Measurements from ENCODE around the gene CARM1. TPM values are rescaled to one million over a fixed set of nuclear protein-coding genes. Genes with fewer than 3 reads are reported as not detected.
"Not testable (repeated sequence)": the region's sequence is repeated elsewhere in the genome, so short reads cannot be mapped to it uniquely, and the experiment has no call there.

The CARM1 gene
- total RNA-seq, 2 donors from 2014 or later: 22.9 to 24.3 TPM

DNA sequence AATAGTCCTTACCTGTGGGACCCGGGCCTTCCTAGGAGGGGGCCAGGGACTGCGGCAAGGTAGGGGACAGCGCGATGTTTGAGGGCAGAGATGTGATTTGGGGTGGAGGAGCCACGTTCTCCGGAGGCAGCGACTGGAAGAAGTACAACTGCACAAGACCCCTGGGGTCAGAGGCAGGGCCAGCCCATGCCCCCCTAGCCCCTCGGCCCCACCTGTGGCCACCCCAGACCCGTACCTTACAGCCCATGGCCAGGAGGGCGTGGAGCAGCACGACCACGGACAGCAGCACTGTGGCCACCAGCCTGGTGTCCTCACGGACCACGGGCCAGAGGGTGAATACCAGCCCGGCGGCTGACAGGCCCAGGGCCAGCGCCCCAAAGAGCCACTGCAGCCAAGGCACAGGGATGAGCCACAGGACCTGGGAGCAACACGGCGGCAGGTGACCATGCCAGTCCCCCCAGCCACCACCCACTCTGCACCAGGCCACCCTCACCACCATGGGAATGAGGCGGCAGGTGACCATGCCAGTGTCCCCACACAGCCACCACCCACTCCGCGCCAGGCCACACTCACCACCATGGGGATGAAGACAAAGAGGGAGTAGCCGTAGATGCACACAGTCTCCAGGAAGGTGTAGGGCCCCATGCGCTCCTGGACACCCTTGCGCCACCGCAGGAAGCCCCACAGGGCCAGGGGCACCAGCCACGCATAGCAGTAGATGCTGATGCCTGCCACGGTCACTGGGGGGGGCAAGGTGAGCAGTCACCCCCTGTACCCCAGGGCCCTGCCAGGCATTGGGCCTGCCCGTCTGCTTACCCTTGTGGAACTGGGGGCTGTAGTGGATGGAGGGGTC is 52.1 kb downstream of the CARM1 start:
- Mint-ChIP-seq H3K4me1 (peaks cover 8% of the 10 kb centered on the region), H3K27ac (no peak overlapping the region), H3K36me3 (ENCODE audit: low read depth) (no peaks in the 10 kb centered on the region), H3K4me3 (peak overlapping the region; percentile 39), H3K27me3 (no peaks in the 10 kb centered on the region)
- ATAC-seq: no peak
- no peak for DNase-seq
- H3K9me3 ChIP-seq (ENCODE audit: control insufficient read depth, low read length, poor library complexity, severe bottlenecking): no peaks in the 10 kb centered on the region

DNA sequence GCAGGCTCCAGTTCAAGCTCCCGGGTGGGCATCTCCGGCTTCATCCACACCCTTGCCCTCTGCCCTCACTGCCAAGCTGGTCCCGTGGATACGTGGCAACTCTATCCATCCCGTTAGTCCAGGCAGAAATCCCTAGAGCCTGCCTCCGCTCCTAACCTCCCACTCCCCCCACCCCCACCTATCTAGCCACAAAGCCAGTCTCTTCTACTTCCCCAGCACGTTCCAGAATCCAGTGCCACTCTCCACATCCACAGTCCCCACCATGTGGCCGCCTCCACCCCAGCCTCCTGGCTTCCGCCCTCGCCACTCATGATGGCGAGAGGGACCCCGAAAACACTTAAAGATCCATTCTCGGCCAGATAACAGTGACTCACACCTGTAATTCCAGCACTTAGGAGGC is 53.2 kb downstream of the CARM1 start:
- H3K4me1 Mint-ChIP-seq: peaks cover 11% of the 10 kb centered on the region
- H3K27ac Mint-ChIP-seq: peak overlapping the region; percentile 32
- no peaks in the 10 kb centered on the region for H3K9me3 ChIP-seq (ENCODE audit: control insufficient read depth, low read length, poor library complexity, severe bottlenecking)
- ATAC-seq (no peak), DNase-seq (no peak)
- H3K27me3 Mint-ChIP-seq: no peaks in the 10 kb centered on the region
- no peaks in the 10 kb centered on the region for H3K36me3 Mint-ChIP-seq (ENCODE audit: low read depth)
- no peak overlapping the region for H3K4me3 Mint-ChIP-seq

DNA sequence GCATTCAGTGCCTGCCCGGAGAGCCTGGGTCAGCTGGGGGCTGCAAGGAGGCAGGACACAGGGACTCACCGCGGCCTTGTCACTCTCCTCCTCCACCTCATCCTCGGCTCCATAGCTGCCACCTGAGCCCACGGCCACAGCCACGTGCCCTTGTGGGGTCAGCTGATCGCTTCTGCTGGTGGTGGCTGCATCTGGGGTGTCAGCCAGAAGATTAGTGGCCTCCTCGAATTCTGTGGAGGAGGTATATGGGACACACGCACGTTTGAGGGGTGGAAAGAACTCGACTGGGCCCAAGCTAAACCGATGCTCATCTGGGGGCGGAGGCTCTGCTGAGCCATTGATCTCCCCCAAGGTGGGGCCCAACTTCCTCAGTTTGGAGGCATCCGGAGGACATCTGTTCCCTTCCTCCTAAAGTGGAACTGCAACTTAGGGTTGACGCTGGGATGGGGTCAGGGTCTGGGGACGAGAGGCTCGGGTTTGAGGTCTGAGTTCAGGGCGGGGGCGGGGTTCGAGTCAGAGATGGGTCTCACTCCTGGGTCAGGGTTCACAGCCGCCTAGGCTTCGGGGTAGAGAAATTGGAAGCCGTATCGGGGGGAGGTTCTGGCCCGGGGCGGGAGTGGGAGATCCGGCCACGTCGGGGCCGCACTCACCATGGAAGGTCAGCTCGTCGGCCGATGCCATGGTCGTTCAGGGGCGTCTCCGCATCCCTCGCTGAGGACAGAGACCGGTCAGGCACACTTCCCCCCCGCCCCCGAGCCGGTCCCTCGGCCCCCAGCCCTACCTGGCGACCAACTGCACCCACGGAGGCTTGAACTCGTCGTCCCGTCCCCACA is 56.6 kb downstream of the CARM1 start:
- Mint-ChIP-seq H3K27me3 (no peaks in the 10 kb centered on the region), H3K36me3 (ENCODE audit: low read depth) (no peaks in the 10 kb centered on the region), H3K4me1 (peaks cover 11% of the 10 kb centered on the region), H3K4me3 (peak overlapping the region; percentile 94), H3K27ac (peak overlapping the region; percentile 85)
- ATAC-seq (no peak), DNase-seq (no peak)
- H3K9me3 ChIP-seq (ENCODE audit: control insufficient read depth, low read length, poor library complexity, severe bottlenecking): no peaks in the 10 kb centered on the region

DNA sequence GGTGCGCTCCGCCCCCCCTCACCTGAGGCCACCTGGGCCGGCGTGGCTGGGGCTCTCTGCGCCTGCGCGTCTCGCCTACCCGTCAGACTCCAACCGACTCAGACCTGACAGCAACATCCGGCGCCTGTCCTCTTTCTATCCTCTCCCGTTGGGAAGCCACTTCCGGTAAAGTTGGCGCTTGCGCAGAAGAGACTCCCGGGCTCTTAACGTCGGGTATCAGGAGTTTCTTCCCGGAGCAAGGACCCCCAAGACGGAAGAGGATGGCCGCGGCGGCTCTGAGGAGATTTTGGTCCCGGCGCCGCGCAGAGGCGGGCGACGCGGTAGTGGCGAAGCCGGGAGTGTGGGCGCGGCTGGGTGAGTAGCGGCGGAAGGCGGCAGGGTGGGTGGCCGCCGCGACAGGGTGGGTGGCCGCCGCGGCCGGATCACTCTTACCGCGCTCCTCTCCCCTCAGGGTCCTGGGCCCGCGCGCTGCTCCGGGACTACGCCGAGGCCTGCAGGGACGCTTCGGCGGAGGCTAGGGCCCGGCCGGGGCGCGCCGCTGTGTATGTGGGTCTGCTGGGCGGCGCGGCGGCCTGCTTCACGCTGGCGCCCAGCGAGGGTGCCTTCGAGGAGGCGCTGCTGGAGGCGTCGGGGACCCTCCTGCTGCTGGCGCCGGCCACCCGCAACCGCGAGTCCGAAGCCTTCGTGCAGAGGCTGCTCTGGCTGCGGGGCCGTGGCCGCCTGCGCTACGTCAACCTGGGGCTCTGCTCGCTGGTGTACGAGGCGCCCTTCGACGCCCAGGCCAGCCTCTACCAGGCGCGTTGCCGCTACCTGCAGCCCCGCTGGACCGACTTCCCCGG is 57.4 kb downstream of the CARM1 start, which contains the start of the genes TIMM29 and YIPF2:
Gene TIMM29 (plus strand): TSS at position 249 of the 839 bp plus-strand sequence. CDS start 12 bp downstream, at position 261.
Gene YIPF2 (minus strand): TSS at position 77 of the 839 bp plus-strand sequence. CDS start 229 bp downstream, outside the sequence.
- Mint-ChIP-seq H3K27me3 (no peaks in the 10 kb centered on the region), H3K4me1 (peaks cover 11% of the 10 kb centered on the region), H3K4me3 (peak within 1 kb of the TSS; percentile 94), H3K27ac (peak within 1 kb of the TSS; percentile 85), H3K36me3 (ENCODE audit: low read depth) (no peaks in the 10 kb centered on the region)
- DNase-seq (peak; percentile 80 to 88 (median 87)), ATAC-seq (peak; percentile 92)
- H3K9me3 ChIP-seq (ENCODE audit: control insufficient read depth, low read length, poor library complexity, severe bottlenecking): no peaks in the 10 kb centered on the region

DNA sequence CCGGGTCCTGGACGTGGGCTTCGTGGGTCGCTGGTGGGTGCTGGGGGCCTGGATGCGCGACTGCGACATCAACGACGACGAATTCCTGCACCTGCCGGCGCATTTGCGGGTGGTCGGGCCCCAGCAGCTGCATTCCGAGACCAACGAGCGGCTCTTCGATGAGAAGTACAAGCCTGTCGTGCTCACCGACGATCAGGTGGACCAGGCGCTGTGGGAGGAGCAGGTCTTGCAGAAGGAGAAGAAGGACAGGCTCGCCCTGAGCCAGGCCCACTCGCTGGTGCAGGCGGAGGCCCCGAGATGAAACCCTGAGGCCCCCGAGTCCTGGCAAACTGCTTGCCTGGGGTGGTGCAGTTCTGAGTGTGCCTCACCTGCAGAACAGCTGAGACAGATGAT is 58.0 kb downstream of the CARM1 start:
- H3K9me3 ChIP-seq (ENCODE audit: control insufficient read depth, low read length, poor library complexity, severe bottlenecking): no peaks in the 10 kb centered on the region
- Mint-ChIP-seq H3K4me1 (peaks cover 11% of the 10 kb centered on the region), H3K27ac (no peak overlapping the region), H3K27me3 (no peaks in the 10 kb centered on the region), H3K4me3 (peak overlapping the region; percentile 94), H3K36me3 (ENCODE audit: low read depth) (no peaks in the 10 kb centered on the region)
- DNase-seq (no peak), ATAC-seq (no peak)

DNA sequence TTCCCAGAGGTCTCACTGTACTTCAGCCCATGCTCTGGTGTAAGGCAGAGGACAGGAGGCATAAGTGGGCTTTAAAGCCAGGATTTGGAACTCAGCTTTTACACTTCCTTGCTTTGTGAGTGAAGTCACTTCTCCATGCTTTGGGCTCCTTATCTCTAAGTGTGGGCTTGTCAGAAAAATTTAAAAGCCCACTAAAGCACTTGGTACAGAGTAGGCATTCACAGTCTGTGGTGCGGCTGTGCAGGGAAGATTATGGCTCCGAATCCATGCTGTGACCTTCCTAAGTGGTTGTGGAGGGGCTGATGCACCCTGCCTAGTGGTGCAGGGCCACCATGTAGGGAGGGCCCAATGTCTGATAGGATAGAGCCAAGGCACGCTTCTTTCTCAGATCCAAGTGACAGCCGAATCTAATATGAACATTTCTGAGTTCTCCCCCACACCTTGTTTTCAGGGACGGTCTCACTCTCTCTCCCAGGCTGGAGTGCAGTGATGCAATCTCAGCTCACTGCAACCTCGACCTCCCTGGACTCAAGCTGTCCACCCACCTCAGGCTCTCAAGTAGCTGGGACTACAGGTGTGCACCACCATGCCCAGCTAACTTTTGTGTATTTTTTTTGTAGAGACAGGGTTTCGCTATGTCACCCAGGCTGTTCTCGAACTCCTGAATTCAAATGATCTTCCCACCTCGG is 64.2 kb downstream of the CARM1 start:
- H3K27ac Mint-ChIP-seq: no peak overlapping the region

GRCh38 chr19:10936661-10937084 is 65.3 kb downstream of the CARM1 start:
- no peak overlapping the region for H3K4me3 Mint-ChIP-seq
- ATAC-seq: peak; percentile 87

More for the DNA sequence above, 64.2 kb downstream of the CARM1 start:
- DNase-seq (no peak), ATAC-seq (no peak)
- H3K27me3 Mint-ChIP-seq: no peaks in the 10 kb centered on the region
- H3K9me3 ChIP-seq (ENCODE audit: control insufficient read depth, low read length, poor library complexity, severe bottlenecking): no peaks in the 10 kb centered on the region
- no peaks in the 10 kb centered on the region for H3K36me3 Mint-ChIP-seq (ENCODE audit: low read depth)
- H3K4me1 Mint-ChIP-seq: peaks cover 2% of the 10 kb centered on the region
- no peak overlapping the region for H3K4me3 Mint-ChIP-seq

GRCh38 chr19:10941649-10942048 is 70.3 kb downstream of the CARM1 start:
- H3K27me3 Mint-ChIP-seq; DNase-seq; H3K4me1 Mint-ChIP-seq; H3K9me3 ChIP-seq (ENCODE audit: control insufficient read depth, low read length, poor library complexity, severe bottlenecking); ATAC-seq; H3K36me3 Mint-ChIP-seq (ENCODE audit: low read depth); H3K27ac Mint-ChIP-seq; H3K4me3 Mint-ChIP-seq: not testable (repeated sequence)

More at GRCh38 chr19:10936661-10937084, 65.3 kb downstream of the CARM1 start:
- no peaks in the 10 kb centered on the region for H3K36me3 Mint-ChIP-seq (ENCODE audit: low read depth)
- no peaks in the 10 kb centered on the region for H3K27me3 Mint-ChIP-seq
- DNase-seq: no peak
- H3K4me1 Mint-ChIP-seq: peaks cover 2% of the 10 kb centered on the region
- H3K27ac Mint-ChIP-seq: peak overlapping the region; percentile 27
- H3K9me3 ChIP-seq (ENCODE audit: control insufficient read depth, low read length, poor library complexity, severe bottlenecking): no peaks in the 10 kb centered on the region

DNA sequence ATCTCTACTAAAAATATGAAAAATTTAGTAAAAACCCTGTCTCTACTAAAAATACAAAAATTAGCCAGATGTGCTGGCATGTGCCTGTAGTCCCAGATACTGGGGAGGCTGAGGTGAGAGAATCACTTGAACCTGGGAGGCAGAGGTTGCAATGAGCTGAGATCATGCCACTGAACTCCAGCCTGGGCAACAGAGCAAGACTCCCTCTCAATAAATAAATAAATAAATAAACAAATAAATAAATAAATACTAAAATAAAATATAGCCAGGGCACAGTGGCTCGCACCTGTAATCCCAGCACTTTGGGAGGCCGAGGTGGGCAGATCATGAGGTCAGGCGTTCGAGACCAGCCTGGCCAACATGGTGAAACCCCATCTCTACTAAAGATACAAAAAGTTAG is 72.1 kb downstream of the CARM1 start:
- not testable (repeated sequence) for H3K27ac Mint-ChIP-seq; ATAC-seq; DNase-seq; H3K27me3 Mint-ChIP-seq; H3K4me3 Mint-ChIP-seq; H3K36me3 Mint-ChIP-seq (ENCODE audit: low read depth); H3K9me3 ChIP-seq (ENCODE audit: control insufficient read depth, low read length, poor library complexity, severe bottlenecking); H3K4me1 Mint-ChIP-seq

DNA sequence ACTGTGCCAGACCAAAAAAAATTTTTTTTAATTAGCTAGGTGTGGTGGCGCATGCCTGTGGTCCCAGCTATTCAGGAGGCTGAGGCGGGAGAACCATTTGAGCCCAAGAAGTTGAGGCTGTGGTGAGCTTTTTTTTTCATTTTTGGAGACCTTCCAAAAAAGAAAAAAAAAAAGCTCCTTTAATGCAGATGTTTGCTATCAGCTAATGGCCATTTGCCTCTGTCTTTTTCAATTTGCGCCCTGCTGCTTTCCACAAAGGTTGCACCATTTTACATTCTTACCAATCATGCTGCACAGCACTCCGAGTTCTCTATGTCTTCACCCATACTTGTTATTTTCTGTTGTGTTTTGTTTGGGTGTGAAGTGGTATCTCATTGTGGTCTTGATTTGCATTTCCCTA is 73.9 kb downstream of the CARM1 start:
- H3K4me3 Mint-ChIP-seq: no peak overlapping the region
- DNase-seq: no peak
- no peaks in the 10 kb centered on the region for H3K27me3 Mint-ChIP-seq
- no peaks in the 10 kb centered on the region for H3K9me3 ChIP-seq (ENCODE audit: control insufficient read depth, low read length, poor library complexity, severe bottlenecking)
- ATAC-seq: no peak
- peaks cover 3% of the 10 kb centered on the region for H3K4me1 Mint-ChIP-seq
- no peaks in the 10 kb centered on the region for H3K36me3 Mint-ChIP-seq (ENCODE audit: low read depth)
- H3K27ac Mint-ChIP-seq: no peak overlapping the region

- no peak overlapping the region for H3K27ac Mint-ChIP-seq
Measured at GRCh38 chr19:10946958-10947657, 75.8 kb downstream of the CARM1 start.

DNA sequence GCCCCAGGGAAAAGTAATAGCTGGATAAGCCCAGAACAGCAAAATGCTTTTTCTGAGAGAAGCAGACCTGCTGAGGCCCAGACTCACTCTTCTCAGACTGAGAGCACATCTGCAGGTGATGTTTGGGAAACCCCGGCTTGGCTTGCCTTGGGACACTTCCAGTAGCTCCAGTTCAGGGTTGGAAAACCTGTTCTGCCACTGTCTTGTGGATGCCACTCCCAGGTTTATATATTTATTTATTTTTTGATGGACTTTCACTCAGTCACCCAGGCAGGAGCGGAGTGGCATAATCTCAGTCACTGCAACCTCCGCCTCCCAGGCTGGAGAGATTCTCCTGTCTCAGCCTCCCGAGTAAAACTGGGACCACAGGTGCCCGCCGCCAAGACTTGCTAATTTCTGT is 81.5 kb downstream of the CARM1 start:
- H3K9me3 ChIP-seq (ENCODE audit: control insufficient read depth, low read length, poor library complexity, severe bottlenecking): no peaks in the 10 kb centered on the region
- Mint-ChIP-seq H3K4me1 (no peaks in the 10 kb centered on the region), H3K27me3 (no peaks in the 10 kb centered on the region), H3K27ac (no peak overlapping the region), H3K36me3 (ENCODE audit: low read depth) (no peaks in the 10 kb centered on the region), H3K4me3 (no peak overlapping the region)
- no peak for ATAC-seq
- DNase-seq: no peak

More at GRCh38 chr19:10946958-10947657, 75.8 kb downstream of the CARM1 start:
- no peak for DNase-seq
- no peaks in the 10 kb centered on the region for H3K27me3 Mint-ChIP-seq
- no peak overlapping the region for H3K4me3 Mint-ChIP-seq
- no peaks in the 10 kb centered on the region for H3K36me3 Mint-ChIP-seq (ENCODE audit: low read depth)
- ATAC-seq: no peak
- H3K4me1 Mint-ChIP-seq: peaks cover 1% of the 10 kb centered on the region
- no peaks in the 10 kb centered on the region for H3K9me3 ChIP-seq (ENCODE audit: control insufficient read depth, low read length, poor library complexity, severe bottlenecking)
